Vagina (tissue), 2 donors: ENCODE measurements around the gene NPIPA8.
"Not testable (repeated sequence)": the region's sequence is repeated elsewhere in the genome, so short reads cannot be mapped to it uniquely, and the experiment has no call there.

Source experiments
- CTCF ChIP-seq, 3 experiments: fragments of 450-650 bp in 2 of 3; fragments of 200-600 bp in 1 of 3; sonication (generic) in 1 of 3; IDR thresholded peaks; one replicate each; pipeline ENCODE4 v1.5.1; 2017 to 2019; ENCODE audit warnings: antibody characterized with exemption in 3 of 3, mild to moderate bottlenecking in 2 of 3, moderate library complexity in 2 of 3
- POLR2A ChIP-seq, 2 donors: fragments of 450-650 bp; IDR thresholded peaks; one replicate each; pipeline ENCODE4 v1.6.1; 2017; ENCODE audit warnings: antibody characterized with exemption in 2 of 2, mild to moderate bottlenecking in 2 of 2, moderate library complexity in 2 of 2
- POLR2AphosphoS5 ChIP-seq, 2 donors: sonication (generic); formaldehyde crosslinking; IDR thresholded peaks; one replicate each; pipeline ENCODE4 v1.9.0; 2017; ENCODE audit warnings: antibody characterized with exemption in 2 of 2, mild to moderate bottlenecking in 2 of 2, low read depth in 1 of 2; ENCODE audit not compliant: insufficient read depth in 1 of 2

DNA sequence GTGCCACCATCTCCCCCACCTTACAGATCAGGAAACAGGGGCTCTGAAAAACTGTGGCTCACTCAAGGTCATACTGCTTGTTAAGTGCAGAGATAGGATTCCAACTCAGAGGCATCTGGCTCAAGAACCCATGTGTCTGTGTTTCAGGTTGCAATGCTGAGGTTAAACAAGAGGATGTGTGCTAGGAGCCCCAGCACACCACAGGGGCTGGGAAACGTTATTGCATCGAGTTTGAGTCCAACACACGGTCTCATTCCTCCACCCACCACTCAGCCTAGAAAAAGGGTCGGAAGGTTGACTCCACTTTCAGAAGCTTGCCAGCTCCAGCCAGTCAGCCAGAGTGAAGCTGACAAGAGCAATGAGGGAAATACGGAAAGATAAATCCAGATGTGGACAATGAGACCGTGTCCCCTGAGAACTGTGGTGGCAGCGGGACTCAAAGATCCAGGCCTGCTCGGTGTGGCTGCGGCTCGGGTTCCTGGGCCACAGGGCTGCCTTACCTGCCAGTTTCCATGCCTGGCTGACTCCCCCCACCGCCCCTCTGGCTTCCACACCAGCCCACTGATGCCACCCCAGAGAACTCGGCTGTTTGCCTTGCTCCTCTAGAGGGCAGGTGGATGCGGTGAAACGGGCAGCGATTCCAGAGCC lies 33.4 kb downstream of the NPIPA8 start:
- not testable (repeated sequence) for TF ChIP-seq POLR2A (IDR thresholded peaks at IDR 0.05); CTCF (IDR thresholded peaks at IDR 0.05); POLR2AphosphoS5 (IDR thresholded peaks at IDR 0.05; ENCODE audit: insufficient read depth in 1 of 2, low read depth in 1 of 2)
